Measurements from ENCODE around the gene BRINP3.

Gene BRINP3

DNA sequence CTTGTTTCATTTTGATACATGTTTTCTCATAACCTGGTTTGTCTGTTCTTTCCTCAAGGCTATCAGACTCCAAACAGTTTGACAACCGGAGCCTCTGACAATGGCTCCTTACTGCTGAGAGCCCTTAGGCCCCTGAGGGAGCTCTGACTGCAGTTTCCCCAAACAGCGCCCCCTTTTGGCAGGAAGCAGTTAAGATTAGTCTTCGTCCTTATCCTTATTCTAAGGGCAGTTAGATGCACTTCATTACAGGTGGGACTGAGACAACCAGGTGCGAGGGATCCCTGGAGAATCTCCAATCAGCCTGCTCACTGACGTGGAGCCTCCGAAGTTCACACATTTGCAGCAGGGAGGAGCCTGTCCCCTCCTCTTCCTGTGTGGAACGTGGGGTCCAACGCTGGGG, 393.1 kb downstream of the BRINP3 start:
- no peak overlapping the region for H3K27ac ChIP-seq (ENCODE audit: low read depth, low read length)
- H3K79me2 ChIP-seq (ENCODE audit: insufficient read depth, low read length): no peaks in the 10 kb centered on the region
- no peak overlapping the region for H3K4me2 ChIP-seq (ENCODE audit: low read depth, low read length, poor library complexity, severe bottlenecking)
- no peak overlapping the region for H3K4me3 ChIP-seq (ENCODE audit: insufficient read depth, low read length, poor library complexity, severe bottlenecking)
- H4K20me1 ChIP-seq (ENCODE audit: low read depth, low read length): no peaks in the 10 kb centered on the region
- no peaks in the 10 kb centered on the region for H3K27me3 ChIP-seq (ENCODE audit: low read length)
- H3K9me2 ChIP-seq (replicated peaks; ENCODE audit: insufficient read depth, low read length): no peaks in the 10 kb centered on the region
- H3K9ac ChIP-seq (ENCODE audit: low read length): no peak overlapping the region
- H3K9me3 ChIP-seq (ENCODE audit: insufficient read depth, low read length): no peaks in the 10 kb centered on the region
- H3F3A ChIP-seq (ENCODE audit: insufficient read depth): no peaks in the 10 kb centered on the region
- TF ChIP-seq, protein P1, sequence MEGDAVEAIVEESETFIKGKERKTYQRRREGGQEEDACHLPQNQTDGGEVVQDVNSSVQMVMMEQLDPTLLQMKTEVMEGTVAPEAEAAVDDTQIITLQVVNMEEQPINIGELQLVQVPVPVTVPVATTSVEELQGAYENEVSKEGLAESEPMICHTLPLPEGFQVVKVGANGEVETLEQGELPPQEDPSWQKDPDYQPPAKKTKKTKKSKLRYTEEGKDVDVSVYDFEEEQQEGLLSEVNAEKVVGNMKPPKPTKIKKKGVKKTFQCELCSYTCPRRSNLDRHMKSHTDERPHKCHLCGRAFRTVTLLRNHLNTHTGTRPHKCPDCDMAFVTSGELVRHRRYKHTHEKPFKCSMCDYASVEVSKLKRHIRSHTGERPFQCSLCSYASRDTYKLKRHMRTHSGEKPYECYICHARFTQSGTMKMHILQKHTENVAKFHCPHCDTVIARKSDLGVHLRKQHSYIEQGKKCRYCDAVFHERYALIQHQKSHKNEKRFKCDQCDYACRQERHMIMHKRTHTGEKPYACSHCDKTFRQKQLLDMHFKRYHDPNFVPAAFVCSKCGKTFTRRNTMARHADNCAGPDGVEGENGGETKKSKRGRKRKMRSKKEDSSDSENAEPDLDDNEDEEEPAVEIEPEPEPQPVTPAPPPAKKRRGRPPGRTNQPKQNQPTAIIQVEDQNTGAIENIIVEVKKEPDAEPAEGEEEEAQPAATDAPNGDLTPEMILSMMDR (IDR thresholded peaks at IDR 0.05; ENCODE audit: insufficient read depth, low read length, poor library complexity, severe bottlenecking): no peak
- TF ChIP-seq EZH2phosphoT487 (conservative IDR thresholded peaks at IDR 0.05; ENCODE audit: low read length): no peak
- H3K36me3 ChIP-seq (ENCODE audit: low read length): no peaks in the 10 kb centered on the region
- no peak overlapping the region for H2AFZ ChIP-seq (ENCODE audit: low read depth, low read length, severe bottlenecking)

DNA sequence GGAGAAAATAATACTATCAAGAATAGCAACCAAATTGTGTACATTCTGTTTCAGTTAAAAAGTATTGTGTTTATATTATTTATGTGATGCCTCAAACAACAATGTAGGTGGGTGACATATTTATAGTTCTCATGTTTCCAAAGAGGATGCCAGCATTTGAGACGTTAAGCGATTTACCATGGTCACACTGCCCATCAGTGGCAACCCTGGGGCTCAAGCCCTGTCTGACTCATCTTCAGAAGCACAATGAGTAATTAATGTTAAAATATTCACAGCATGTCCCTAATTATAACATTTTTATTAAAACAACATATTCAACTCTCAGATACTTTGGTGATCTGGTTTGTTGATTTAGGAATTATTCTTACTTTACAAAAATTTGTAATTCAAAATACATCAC, 409.4 kb downstream of the BRINP3 start:
- H3K4me2 ChIP-seq (ENCODE audit: low read depth, low read length, poor library complexity, severe bottlenecking): no peak overlapping the region
- no peak overlapping the region for H3K27ac ChIP-seq (ENCODE audit: low read depth, low read length)
- H3K79me2 ChIP-seq (ENCODE audit: insufficient read depth, low read length): no peaks in the 10 kb centered on the region
- H3K9ac ChIP-seq (ENCODE audit: low read length): no peak overlapping the region
- no peaks in the 10 kb centered on the region for H4K20me1 ChIP-seq (ENCODE audit: low read depth, low read length)
- H3K9me2 ChIP-seq (replicated peaks; ENCODE audit: insufficient read depth, low read length): no peaks in the 10 kb centered on the region
- TF ChIP-seq, protein P1 (IDR thresholded peaks at IDR 0.05; ENCODE audit: insufficient read depth, low read length, poor library complexity, severe bottlenecking): no peak
- TF ChIP-seq EZH2phosphoT487 (conservative IDR thresholded peaks at IDR 0.05; ENCODE audit: low read length): no peak
- H3K4me3 ChIP-seq (ENCODE audit: insufficient read depth, low read length, poor library complexity, severe bottlenecking): no peak overlapping the region
- peak overlapping the region; percentile 24 for H2AFZ ChIP-seq (ENCODE audit: low read depth, low read length, severe bottlenecking)
- H3K36me3 ChIP-seq (ENCODE audit: low read length): no peaks in the 10 kb centered on the region
- no peaks in the 10 kb centered on the region for H3K9me3 ChIP-seq (ENCODE audit: insufficient read depth, low read length)
- H3K27me3 ChIP-seq (ENCODE audit: low read length): no peaks in the 10 kb centered on the region
- H3F3A ChIP-seq (ENCODE audit: insufficient read depth): no peaks in the 10 kb centered on the region

DNA sequence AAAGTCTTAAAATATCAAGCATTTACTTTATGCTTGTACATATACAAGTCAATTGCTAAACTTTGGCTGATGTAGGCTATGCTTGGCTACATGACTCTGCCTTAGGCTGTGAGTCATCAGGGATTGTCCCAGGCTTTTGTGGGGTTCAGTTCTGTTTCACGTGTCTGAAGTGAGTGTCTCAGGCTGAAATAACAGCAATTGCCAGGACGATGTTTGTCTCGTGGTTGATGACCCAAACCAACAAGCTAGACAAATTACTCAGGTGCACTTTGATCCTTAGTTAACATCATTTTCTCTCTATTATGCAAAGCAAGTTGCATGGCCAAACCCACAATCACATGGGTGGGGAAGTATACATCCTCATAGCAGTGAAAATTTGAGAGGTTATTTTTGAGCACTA, 410.1 kb downstream of the BRINP3 start:
- H3K9ac ChIP-seq (ENCODE audit: low read length): no peak overlapping the region
- TF ChIP-seq EZH2phosphoT487 (conservative IDR thresholded peaks at IDR 0.05; ENCODE audit: low read length): no peak
- TF ChIP-seq, protein P1 (IDR thresholded peaks at IDR 0.05; ENCODE audit: insufficient read depth, low read length, poor library complexity, severe bottlenecking): no peak
- H3F3A ChIP-seq (ENCODE audit: insufficient read depth): no peaks in the 10 kb centered on the region
- no peaks in the 10 kb centered on the region for H3K79me2 ChIP-seq (ENCODE audit: insufficient read depth, low read length)
- H3K27ac ChIP-seq (ENCODE audit: low read depth, low read length): no peak overlapping the region
- no peaks in the 10 kb centered on the region for H3K27me3 ChIP-seq (ENCODE audit: low read length)
- no peaks in the 10 kb centered on the region for H3K9me2 ChIP-seq (replicated peaks; ENCODE audit: insufficient read depth, low read length)
- H3K4me2 ChIP-seq (ENCODE audit: low read depth, low read length, poor library complexity, severe bottlenecking): no peak overlapping the region
- peak overlapping the region; percentile 24 for H2AFZ ChIP-seq (ENCODE audit: low read depth, low read length, severe bottlenecking)
- H4K20me1 ChIP-seq (ENCODE audit: low read depth, low read length): no peaks in the 10 kb centered on the region
- no peak overlapping the region for H3K4me3 ChIP-seq (ENCODE audit: insufficient read depth, low read length, poor library complexity, severe bottlenecking)
- no peaks in the 10 kb centered on the region for H3K9me3 ChIP-seq (ENCODE audit: insufficient read depth, low read length)
- H3K36me3 ChIP-seq (ENCODE audit: low read length): no peaks in the 10 kb centered on the region

Data from SU-DHL-6 (cell line).